AG04449 (cell line): ENCODE measurements around the gene ALKBH4.

Experiments used
- CTCF ChIA-PET: fragments of 350-600 bp; formaldehyde crosslinking; extraction: SDS; loops from one replicate; lab custom pipeline; 2021; ENCODE audit warnings: antibody characterized with exemption; lab: Yijun Ruan, JAX
- POLR2A ChIA-PET: fragments of 400-600, 350-600 bp; formaldehyde crosslinking; extraction: SDS; loops from one replicate; lab custom pipeline; 2020; ENCODE audit warnings: antibody characterized with exemption, inconsistent platforms; lab: Yijun Ruan, JAX
- DNase-seq: peaks from one replicate; pipeline ENCODE4 v3.0.0-alpha.2; 2010; ENCODE audit warnings: low read depth, low spot score
- H3K4me3 ChIP-seq: 2 replicates; pipeline ENCODE4 v1.5.1; 2011; ENCODE audit warnings: low read depth, mild to moderate bottlenecking, control low read depth, low read length
- CTCF ChIP-seq: IDR thresholded peaks from one replicate; pipeline ENCODE4 v1.5.1; 2011; ENCODE audit warnings: mild to moderate bottlenecking, moderate library complexity, low read length, control low read depth, inconsistent platforms; ENCODE audit not compliant: insufficient read depth; ENCODE audit errors: missing control alignments

Gene ALKBH4

GRCh38 chr7:102418592-102418991 lies 46.1 kb downstream of the ALKBH4 start:
- ChIA-PET POLR2A (no interaction called here), CTCF (interaction anchor here (2.0 kb wide), 2 partner anchors 10 to 14 kb away, joined by 5 to 20 read pairs; no protein-coding TSS in a partner anchor)
- no peak overlapping the region for H3K4me3 ChIP-seq
- TF ChIP-seq CTCF: no peak
- DNase-seq: no peak

GRCh38 chr7:102417105-102417504 lies 47.6 kb downstream of the ALKBH4 start:
- DNase-seq: no peak
- H3K4me3 ChIP-seq: no peak overlapping the region
- ChIA-PET CTCF (interaction anchor here (2.0 kb wide), 2 partner anchors 8 to 12 kb away, joined by 5 to 20 read pairs; no protein-coding TSS in a partner anchor), POLR2A (no interaction called here)
- TF ChIP-seq CTCF: no peak

GRCh38 chr7:102416406-102416805 lies 48.3 kb downstream of the ALKBH4 start:
- TF ChIP-seq CTCF: no peak
- POLR2A ChIA-PET: no interaction called here
- DNase-seq: no peak
- CTCF ChIA-PET: interaction anchor here (0.6 to 1.3 kb wide), 3 partner anchors 12 to 25 kb away, joined by 3 to 5 read pairs (median 3); no protein-coding TSS in a partner anchor
- H3K4me3 ChIP-seq: no peak overlapping the region

GRCh38 chr7:102415685-102416225 lies 48.9 kb downstream of the ALKBH4 start:
- TF ChIP-seq CTCF: no peak
- ChIA-PET POLR2A (no interaction called here), CTCF (interaction anchor here (0.8 to 1.3 kb wide), 4 partner anchors 10 to 24 kb away, joined by 3 to 5 read pairs (median 4); no protein-coding TSS in a partner anchor)
- no peak for DNase-seq
- H3K4me3 ChIP-seq: no peak overlapping the region

GRCh38 chr7:102413611-102414010 lies 51.1 kb downstream of the ALKBH4 start:
- no peak for DNase-seq
- no peak for TF ChIP-seq CTCF
- no peak overlapping the region for H3K4me3 ChIP-seq
- ChIA-PET CTCF (interaction anchor here (1.3 to 2.0 kb wide), 2 partner anchors 22 to 51 kb away, joined by 4 to 5 read pairs; partner anchors contain the start of gene ALKBH4), POLR2A (no interaction called here)

GRCh38 chr7:102413091-102413490 lies 51.6 kb downstream of the ALKBH4 start:
- TF ChIP-seq CTCF: no peak
- no peak for DNase-seq
- CTCF ChIA-PET: interaction anchor here (1.2 to 2.0 kb wide), 4 partner anchors 13 to 53 kb away, joined by 4 to 5 read pairs (median 4); partner anchors contain the start of gene ALKBH4
- POLR2A ChIA-PET: no interaction called here
- no peak overlapping the region for H3K4me3 ChIP-seq
